ENCODE measurements around the gene TMX2. TPM values are rescaled to one million over a fixed set of nuclear protein-coding genes. Genes with fewer than 3 reads are reported as not detected.

Gene TMX2
- total RNA-seq, 1 experiment from 2014 or later, result 138 TPM

DNA sequence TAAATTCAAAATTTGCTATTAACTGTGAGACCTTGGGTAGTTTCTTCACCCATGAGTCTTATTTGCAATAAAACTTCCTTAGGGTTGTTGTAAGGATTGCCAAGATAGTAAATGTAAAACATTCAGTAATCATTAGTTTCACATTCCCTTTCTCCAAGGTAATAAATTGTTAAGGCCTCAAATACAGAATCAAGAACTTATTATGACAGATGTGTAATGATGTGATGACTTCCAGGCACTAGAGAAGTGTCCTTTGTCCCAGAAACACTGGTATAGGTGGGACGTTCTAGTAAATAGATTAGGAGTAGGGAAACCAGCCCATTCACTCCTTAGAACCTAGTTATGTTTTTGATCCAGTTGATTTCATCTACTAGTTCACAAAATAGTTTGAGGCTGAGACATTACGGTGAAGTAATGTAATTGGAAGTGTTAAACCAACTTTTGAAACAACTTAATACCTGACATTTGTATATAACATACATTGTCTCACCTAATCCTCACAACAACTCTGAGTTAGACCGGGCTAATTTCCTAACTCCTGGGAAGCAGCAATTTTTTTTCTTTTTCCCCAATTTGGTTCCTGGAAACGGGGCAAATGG, 74.7 kb downstream of the TMX2 start:
- H3K4me2 ChIP-seq, result 0 out of 2 replicates have a peak overlapping the region, but pooled peaks have one; percentile 29
- DNase-seq, result no peak
- H3K79me2 ChIP-seq (ENCODE audit: low read depth), result peaks cover 100% of the 10 kb centered on the region
- ChIA-PET POLR2A (ENCODE audit: unreplicated experiment) (no interaction called here), CTCF (no interaction called here)
- H3K4me1 ChIP-seq (replicated peaks; ENCODE audit: insufficient read depth), result peaks cover 56% of the 10 kb centered on the region
- H3K27ac ChIP-seq, result peak overlapping the region; percentile 32
- no peaks in the 10 kb centered on the region for H3K9me3 ChIP-seq (ENCODE audit: insufficient read depth, low read depth)
- H2AFZ ChIP-seq, result no peak overlapping the region
- no peaks in the 10 kb centered on the region for H3K9me2 ChIP-seq (ENCODE audit: insufficient read depth)
- peaks cover 44% of the 10 kb centered on the region for H3K36me3 ChIP-seq (ENCODE audit: low read depth)
- H3K4me3 ChIP-seq, result no peak overlapping the region
- TF ChIP-seq, protein P1, sequence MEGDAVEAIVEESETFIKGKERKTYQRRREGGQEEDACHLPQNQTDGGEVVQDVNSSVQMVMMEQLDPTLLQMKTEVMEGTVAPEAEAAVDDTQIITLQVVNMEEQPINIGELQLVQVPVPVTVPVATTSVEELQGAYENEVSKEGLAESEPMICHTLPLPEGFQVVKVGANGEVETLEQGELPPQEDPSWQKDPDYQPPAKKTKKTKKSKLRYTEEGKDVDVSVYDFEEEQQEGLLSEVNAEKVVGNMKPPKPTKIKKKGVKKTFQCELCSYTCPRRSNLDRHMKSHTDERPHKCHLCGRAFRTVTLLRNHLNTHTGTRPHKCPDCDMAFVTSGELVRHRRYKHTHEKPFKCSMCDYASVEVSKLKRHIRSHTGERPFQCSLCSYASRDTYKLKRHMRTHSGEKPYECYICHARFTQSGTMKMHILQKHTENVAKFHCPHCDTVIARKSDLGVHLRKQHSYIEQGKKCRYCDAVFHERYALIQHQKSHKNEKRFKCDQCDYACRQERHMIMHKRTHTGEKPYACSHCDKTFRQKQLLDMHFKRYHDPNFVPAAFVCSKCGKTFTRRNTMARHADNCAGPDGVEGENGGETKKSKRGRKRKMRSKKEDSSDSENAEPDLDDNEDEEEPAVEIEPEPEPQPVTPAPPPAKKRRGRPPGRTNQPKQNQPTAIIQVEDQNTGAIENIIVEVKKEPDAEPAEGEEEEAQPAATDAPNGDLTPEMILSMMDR (conservative IDR thresholded peaks at IDR 0.05), result no peak
- no peak for TF ChIP-seq EZH2 (IDR thresholded peaks at IDR 0.05; ENCODE audit: low read depth)
- no peaks in the 10 kb centered on the region for H3K27me3 ChIP-seq (ENCODE audit: insufficient read depth, low read depth)
- BruUV-seq (replicated peaks), result no TSS peak
- intact Hi-C loops (cut with micrococcal nuclease; ENCODE audit: unreplicated experiment), result no loop called here
- peaks cover 16% of the 10 kb centered on the region for H3F3A ChIP-seq (ENCODE audit: insufficient read depth, low read depth)
- peaks cover 3% of the 10 kb centered on the region; the same call in 1 of the 2 replicates for H4K20me1 ChIP-seq (ENCODE audit: insufficient read depth)

DNA sequence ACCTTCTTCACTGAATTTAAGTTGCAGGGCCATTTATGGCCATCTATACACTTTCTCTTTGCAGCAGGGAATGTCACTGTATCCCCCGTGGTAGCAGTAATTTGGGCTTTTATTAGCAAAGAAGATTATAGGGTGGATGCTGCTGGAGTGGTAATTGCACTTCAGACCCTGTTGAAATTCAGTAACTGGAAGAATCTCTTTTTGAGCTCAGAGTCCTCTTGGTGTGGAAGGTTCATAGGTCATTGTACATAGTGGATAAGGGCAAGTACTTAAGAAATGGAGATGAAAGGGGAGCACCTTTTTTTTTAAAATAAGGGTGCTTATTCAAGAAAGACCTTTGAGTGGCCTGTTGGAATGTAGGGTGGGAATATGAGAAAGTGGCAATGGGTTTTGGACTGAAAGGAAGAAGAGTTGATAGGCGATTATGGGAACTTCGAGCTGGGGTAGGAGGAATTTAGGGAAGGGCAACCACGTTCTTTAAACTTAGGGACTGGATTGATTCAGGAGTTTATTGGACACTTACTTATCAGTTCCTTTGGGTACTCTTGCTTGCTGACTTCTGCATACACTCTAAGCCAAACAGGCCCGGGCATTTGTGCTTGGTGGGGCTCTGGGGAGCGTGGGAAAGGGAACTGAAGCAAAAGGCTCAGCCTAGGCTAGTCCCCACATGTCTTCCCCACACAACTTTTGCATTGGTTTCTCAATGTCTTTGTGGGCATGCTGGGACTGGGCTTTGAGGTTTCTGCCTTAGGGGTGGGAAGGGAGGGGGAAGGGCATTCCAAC, 75.7 kb downstream of the TMX2 start:
- no peak for DNase-seq
- Histone ChIP-seq H4K20me1 (ENCODE audit: insufficient read depth) (peaks cover 3% of the 10 kb centered on the region; the same call in 1 of the 2 replicates), H3K9me2 (ENCODE audit: insufficient read depth) (no peaks in the 10 kb centered on the region), H3K36me3 (ENCODE audit: low read depth) (peaks cover 49% of the 10 kb centered on the region), H3K79me2 (ENCODE audit: low read depth) (peaks cover 100% of the 10 kb centered on the region), H3K4me1 (replicated peaks; ENCODE audit: insufficient read depth) (peaks cover 56% of the 10 kb centered on the region), H3F3A (ENCODE audit: insufficient read depth, low read depth) (peaks cover 15% of the 10 kb centered on the region), H3K4me3 (no peak overlapping the region), H3K9me3 (ENCODE audit: insufficient read depth, low read depth) (no peaks in the 10 kb centered on the region), H3K27me3 (ENCODE audit: insufficient read depth, low read depth) (no peaks in the 10 kb centered on the region), H2AFZ (no peak overlapping the region), H3K27ac (peak overlapping the region; percentile 32), H3K4me2 (0 out of 2 replicates have a peak overlapping the region, but pooled peaks have one; percentile 29)
- POLR2A ChIA-PET (ENCODE audit: unreplicated experiment), result interaction anchor here (0.7 kb wide), 1 partner anchor 785 kb away, joined by 4 read pairs; no protein-coding TSS in a partner anchor
- no peak for TF ChIP-seq EZH2 (IDR thresholded peaks at IDR 0.05; ENCODE audit: low read depth)
- TF ChIP-seq, protein P1 (conservative IDR thresholded peaks at IDR 0.05), result no peak
- no TSS peak for BruUV-seq (replicated peaks)
- intact Hi-C loops (cut with micrococcal nuclease; ENCODE audit: unreplicated experiment), result no loop called here
- CTCF ChIA-PET, result interaction anchor here (0.5 kb wide), 1 partner anchor 11 kb away, joined by 3 read pairs; no protein-coding TSS in a partner anchor

DNA sequence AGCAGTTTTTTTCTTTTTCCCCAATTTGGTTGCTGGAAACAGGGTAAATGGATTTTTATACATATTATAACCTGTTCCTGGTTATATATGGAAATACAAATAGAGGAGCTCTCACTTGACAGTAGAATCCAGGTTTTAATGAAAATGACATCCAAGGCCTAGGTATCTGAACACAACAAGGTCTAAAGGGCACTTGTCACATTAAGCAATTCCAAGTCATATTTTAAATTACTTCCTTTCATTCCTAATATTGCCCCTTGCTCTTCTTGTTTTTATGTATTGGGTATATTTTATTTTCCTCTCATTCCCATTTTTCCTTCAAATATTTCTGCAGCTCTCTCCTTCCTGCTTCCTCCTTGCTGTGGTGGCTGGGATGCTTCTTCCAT, 76.3 kb downstream of the TMX2 start:
- intact Hi-C loops (cut with micrococcal nuclease; ENCODE audit: unreplicated experiment), result no loop called here
- Histone ChIP-seq H3K4me2 (no peak overlapping the region), H3K4me3 (no peak overlapping the region)

More for the DNA sequence above, 76.3 kb downstream of the TMX2 start:
- POLR2A ChIA-PET (ENCODE audit: unreplicated experiment), result interaction anchor here (0.7 kb wide), 1 partner anchor 784 kb away, joined by 4 read pairs; no protein-coding TSS in a partner anchor
- H3K36me3 ChIP-seq (ENCODE audit: low read depth), result peaks cover 55% of the 10 kb centered on the region
- TF ChIP-seq EZH2 (IDR thresholded peaks at IDR 0.05; ENCODE audit: low read depth), result no peak
- TF ChIP-seq, protein P1 (conservative IDR thresholded peaks at IDR 0.05), result no peak
- peak overlapping the region; percentile 32 for H3K27ac ChIP-seq
- no peak overlapping the region for H2AFZ ChIP-seq
- H3K27me3 ChIP-seq (ENCODE audit: insufficient read depth, low read depth), result no peaks in the 10 kb centered on the region
- CTCF ChIA-PET, result interaction anchor here (0.5 kb wide), 1 partner anchor 10 kb away, joined by 3 read pairs; no protein-coding TSS in a partner anchor
- peaks cover 15% of the 10 kb centered on the region for H3F3A ChIP-seq (ENCODE audit: insufficient read depth, low read depth)
- no TSS peak for BruUV-seq (replicated peaks)
- H3K79me2 ChIP-seq (ENCODE audit: low read depth), result peaks cover 100% of the 10 kb centered on the region
- no peaks in the 10 kb centered on the region for H3K9me3 ChIP-seq (ENCODE audit: insufficient read depth, low read depth)
- peaks cover 61% of the 10 kb centered on the region for H3K4me1 ChIP-seq (replicated peaks; ENCODE audit: insufficient read depth)
- DNase-seq, result no peak
- peaks cover 3% of the 10 kb centered on the region; the same call in 1 of the 2 replicates for H4K20me1 ChIP-seq (ENCODE audit: insufficient read depth)
- H3K9me2 ChIP-seq (ENCODE audit: insufficient read depth), result no peaks in the 10 kb centered on the region

Other genes with a start within 250 kb of the TMX2 start
- gene SLC43A1, start 196.9 kb upstream of the TMX2 start, total RNA-seq (2021), result 3.2 and 4.0 TPM in 2 replicates
- 90.2 and 94.7 TPM in 2 replicates for gene TIMM10, start 181.8 kb upstream of the TMX2 start, total RNA-seq (2021)
- gene SMTNL1, start 175.0 kb upstream of the TMX2 start, total RNA-seq (2021), result not detected in 2 replicates
- gene UBE2L6, start 144.9 kb upstream of the TMX2 start, total RNA-seq (2021), result 121 and 122 TPM in 2 replicates
- gene SERPING1, start 114.9 kb upstream of the TMX2 start, total RNA-seq (2021), result 3.1 TPM in 2 replicates
- 0.48 and 0.98 TPM in 2 replicates for gene YPEL4, start 62.7 kb upstream of the TMX2 start, total RNA-seq (2021)
- 23.4 and 24.2 TPM in 2 replicates for gene CLP1, start 54.8 kb upstream of the TMX2 start, total RNA-seq (2021)
- gene ZDHHC5, start 44.5 kb upstream of the TMX2 start, total RNA-seq (2021), result 94.2 and 101 TPM in 2 replicates
- gene MED19, start 378 bp upstream of the TMX2 start, total RNA-seq (2021), result 25.3 and 26.9 TPM in 2 replicates
- 211 and 318 TPM in 2 replicates for gene SELENOH, start 28.9 kb downstream of the TMX2 start, total RNA-seq (2021)
- not detected in 2 replicates for gene BTBD18, start 39.2 kb downstream of the TMX2 start, total RNA-seq (2021)
- gene CTNND1, start 49.2 kb downstream of the TMX2 start, total RNA-seq (2021), result 340 and 413 TPM in 2 replicates

All from PC-9 (cell line).